GM21515 (cell line): Measurements from ENCODE around the gene PATL1.

ENCODE experiments used
- ATAC-seq: cut with Tn5 transposase; IDR thresholded peaks from one replicate; pipeline ENCODE4 v1.9.1; 2021; ENCODE audit not compliant: unreplicated experiment

PATL1 gene

DNA sequence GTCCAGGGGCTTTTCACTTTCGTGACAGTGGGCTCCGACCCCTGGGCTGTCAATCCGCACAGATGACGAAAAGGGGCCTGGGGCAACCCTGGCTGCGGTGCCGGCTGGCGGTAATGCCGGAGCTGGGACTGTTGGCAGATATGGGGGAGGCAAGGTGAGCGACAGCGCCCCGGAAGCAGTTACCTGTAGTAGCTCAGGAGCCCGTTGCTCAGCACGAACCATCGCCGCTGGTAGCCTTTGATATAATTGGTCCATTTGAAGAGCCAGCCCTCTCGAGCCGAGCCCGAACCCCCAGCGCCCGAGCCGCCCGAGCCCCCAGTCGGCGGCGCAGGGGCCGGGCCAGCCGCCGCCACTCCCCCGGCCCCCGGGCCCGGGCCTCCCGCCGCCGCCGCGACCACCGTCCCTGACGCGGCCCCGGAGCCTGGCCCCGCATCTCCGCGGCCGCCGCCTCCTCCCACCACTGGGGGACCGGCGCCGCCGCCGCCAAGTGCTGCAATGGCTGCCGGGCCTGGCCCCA, 53.7 kb downstream of the PATL1 start:
- ATAC-seq: peak; percentile 16

DNA sequence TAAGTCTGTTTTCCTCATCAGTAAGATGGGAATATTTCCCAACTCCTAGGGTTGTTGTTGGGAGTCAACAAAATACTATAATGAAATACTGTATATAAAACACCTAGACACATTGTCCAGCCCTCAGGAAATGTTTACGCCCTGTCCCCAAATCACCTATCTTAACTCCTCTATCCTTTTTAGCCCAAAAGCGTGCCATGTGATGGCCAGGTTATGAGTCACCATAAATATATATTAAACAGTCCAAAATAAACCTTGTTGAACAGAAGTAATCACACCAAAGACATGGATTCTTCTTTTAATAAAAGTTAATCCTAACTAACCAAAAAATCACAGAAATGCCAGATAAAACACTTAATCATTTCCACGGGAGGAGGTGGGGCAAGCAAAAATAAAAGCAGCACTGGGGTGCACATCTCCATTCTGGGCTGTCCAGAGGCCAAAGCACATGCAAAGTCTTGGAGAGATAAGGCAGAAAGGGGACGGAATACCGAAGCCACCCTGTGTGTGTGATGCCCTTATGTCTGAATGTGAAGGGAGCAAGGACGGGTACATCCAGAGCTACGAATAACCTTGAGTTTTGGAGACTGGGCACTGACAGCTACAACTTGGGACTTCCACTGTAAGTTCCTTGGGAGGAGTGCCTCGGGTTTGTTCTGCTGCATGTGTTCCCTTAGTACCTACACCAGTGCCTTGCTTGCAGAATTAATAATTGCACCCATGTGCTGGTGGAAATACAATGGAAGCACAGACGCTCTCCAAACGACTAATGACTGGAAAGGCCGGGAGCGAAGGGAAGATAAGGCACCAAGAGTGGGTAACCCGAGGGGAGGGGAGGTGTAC, 54.3 kb downstream of the PATL1 start:
- ATAC-seq: no peak

GRCh38 chr11:59611570-59612565, 57.0 kb downstream of the PATL1 start:
- no peak for ATAC-seq

GRCh38 chr11:59610289-59610688, 58.5 kb downstream of the PATL1 start:
- no peak for ATAC-seq

DNA sequence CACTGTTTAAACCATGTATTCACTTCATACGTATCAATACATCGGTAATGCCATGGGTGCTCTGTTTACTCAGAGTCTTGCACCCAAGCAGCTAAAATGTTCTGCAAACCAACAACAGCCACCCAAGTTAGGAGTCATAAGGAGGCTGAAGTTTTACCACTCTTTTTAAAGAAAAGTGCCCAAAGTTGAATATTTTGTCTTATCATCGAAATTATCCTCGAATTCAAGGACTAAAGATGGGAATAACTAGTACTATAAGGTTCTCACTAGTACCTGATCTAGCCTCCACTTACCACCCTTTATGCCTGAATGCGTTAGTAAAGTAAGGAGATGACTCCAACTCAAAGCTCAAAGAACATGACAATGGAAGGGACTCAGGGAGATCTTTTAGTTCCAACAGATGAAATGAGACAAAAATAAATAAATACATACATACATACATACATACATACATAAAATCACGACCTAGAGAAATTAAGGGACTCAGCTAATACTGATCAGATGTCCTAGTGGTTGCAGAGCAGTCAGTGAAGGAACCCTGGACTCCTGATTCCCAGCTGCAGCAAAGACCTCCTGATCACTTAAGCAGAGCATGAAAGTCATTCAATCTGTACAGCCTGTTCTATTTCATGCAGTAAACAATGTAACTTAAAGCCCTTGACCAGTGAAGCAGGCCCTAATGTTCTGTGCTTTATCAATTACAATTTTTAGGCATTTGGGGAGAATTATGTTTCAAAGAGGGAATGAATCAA, 61.0 kb downstream of the PATL1 start:
- ATAC-seq: no peak

- ATAC-seq: no peak
These were observed 66.4 kb downstream of the PATL1 start for GRCh38 chr11:59602432-59602831.

DNA sequence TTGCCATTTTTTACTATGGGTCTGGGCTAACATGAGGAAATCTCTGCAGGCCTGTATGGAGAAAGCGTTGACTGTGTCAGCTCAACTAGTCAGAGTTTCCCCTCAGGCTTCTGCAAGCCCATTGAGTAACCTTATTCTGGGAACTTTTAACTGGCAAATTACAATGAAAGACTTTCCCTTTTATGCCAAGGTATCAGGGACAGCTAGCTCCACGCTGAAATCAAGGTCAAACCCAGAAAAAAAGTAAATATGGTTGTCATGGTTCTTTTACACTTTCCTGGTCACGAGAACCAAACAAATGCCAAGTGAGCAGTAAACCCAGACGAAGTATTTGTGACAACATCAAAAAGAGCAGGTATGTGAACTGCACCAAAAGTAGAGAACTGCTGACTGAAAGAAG, 67.0 kb downstream of the PATL1 start:
- no peak for ATAC-seq

DNA sequence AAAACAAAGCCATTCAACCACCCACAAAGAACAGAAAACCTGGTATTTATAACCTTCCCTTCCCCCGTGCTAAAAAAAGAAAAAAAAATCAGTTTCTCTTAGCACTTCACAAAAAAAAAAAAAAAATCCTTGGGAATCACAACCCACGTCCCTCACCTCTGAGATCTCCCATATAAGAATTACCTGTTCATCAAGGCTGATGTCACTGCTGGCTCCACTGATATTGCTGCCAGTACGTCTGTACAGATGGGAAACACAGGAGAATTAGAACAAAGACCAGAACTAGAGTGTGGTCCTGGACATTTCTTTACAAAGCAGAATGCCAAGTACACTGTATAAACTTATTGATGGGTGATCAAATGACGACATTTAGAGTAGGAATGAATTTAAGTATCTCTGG, 68.2 kb downstream of the PATL1 start:
- ATAC-seq: no peak

DNA sequence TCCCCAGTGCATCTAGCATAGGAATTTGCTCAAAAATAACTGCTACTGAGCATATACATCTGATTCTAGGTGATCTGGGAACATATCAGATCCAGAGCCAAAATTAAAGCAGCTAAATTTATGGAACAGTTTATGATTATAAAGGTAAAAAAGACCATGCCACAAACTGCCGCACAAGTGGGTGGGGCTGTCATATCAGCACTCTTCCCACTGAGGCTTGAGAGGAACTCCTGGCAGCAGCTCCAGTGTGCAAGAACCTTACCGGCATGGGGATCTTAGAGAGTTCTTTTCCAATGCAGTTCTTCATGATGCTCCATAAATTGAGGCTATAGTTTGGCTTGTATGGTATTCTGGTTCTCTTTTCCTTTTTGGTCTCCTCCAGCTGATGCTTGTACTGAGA, 68.6 kb downstream of the PATL1 start:
- no peak for ATAC-seq

DNA sequence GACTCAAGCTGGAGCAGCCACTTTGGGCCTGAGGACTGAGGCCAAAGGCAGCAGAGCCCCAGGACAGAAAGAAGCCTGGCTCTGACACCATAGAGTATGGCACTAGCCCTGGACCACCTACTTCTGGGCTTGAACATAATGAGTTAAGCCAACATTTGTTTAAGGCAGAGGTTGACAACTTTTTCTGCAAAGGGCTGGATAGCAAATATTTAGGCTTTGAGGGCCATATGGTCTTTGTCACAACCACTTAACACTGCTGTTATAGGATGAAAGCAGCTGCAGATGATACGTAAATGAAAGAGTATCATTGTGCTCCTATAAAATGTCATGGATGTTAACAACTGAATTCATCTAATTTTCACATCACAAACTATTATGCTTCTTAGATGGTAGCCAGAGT, 69.9 kb downstream of the PATL1 start:
- ATAC-seq: no peak
